Natural killer cell (primary cell): ENCODE results near the gene BRD9. TPM values are rescaled to one million over a fixed set of nuclear protein-coding genes. Genes with fewer than 3 reads are reported as not detected.

Experiments
- ATAC-seq, 3 donors: fragments of 150-1000 bp in 2 of 3; fragments of 200-7000 bp in 1 of 3; cut with Tn5 transposase; 1 replicate in 1 of 3; 2 replicates in 2 of 3; pipeline ENCODE4 v1.10.0; 2021; ENCODE audit warnings: mild to moderate bottlenecking in 2 of 3, moderate library complexity in 2 of 3
- DNase-seq, 2 donors: peaks; one replicate each; pipeline versions ENCODE4 v3.0.0 to v3.0.0-alpha.2; 2013 to 2021; ENCODE audit warnings: mixed read lengths in 1 of 2
- H3K27ac ChIP-seq: one replicate; pipeline ENCODE4 v1.5.1; 2013; ENCODE audit warnings: mild to moderate bottlenecking, low read length
- H3K27me3 ChIP-seq: one replicate; pipeline ENCODE4 v1.6.1; 2013; ENCODE audit warnings: low read length; ENCODE audit not compliant: control insufficient read depth, insufficient read depth
- H3K36me3 ChIP-seq: one replicate; pipeline ENCODE4 v1.6.1; 2013; ENCODE audit warnings: low read length; ENCODE audit not compliant: control insufficient read depth, insufficient read depth
- H3K4me1 ChIP-seq: one replicate; pipeline ENCODE4 v1.6.1; 2013; ENCODE audit warnings: low read length; ENCODE audit not compliant: control insufficient read depth, insufficient read depth
- H3K4me3 ChIP-seq: one replicate; pipeline ENCODE4 v1.5.1; 2013; ENCODE audit warnings: low read length
- H3K9me3 ChIP-seq: one replicate; pipeline ENCODE4 v1.6.1; 2013; ENCODE audit warnings: low read length; ENCODE audit not compliant: control insufficient read depth, insufficient read depth
- H3K27ac Mint-ChIP-seq, 2 donors: one replicate each; pipeline ENCODE4 v1.8.0; 2022; ENCODE audit warnings: mild to moderate bottlenecking in 2 of 2, mixed read lengths in 2 of 2, moderate library complexity in 1 of 2
- H3K27me3 Mint-ChIP-seq, 2 donors: one replicate each; pipeline ENCODE4 v1.8.0; 2022; ENCODE audit warnings: low read depth in 2 of 2, mixed read lengths in 2 of 2
- H3K36me3 Mint-ChIP-seq: one replicate; pipeline ENCODE4 v1.8.0; 2022; ENCODE audit warnings: mixed read lengths
- H3K4me1 Mint-ChIP-seq, 2 donors: one replicate each; pipeline ENCODE4 v1.8.0; 2022; ENCODE audit warnings: mixed read lengths in 2 of 2
- H3K4me3 Mint-ChIP-seq: one replicate; pipeline ENCODE4 v1.8.0; 2022; ENCODE audit warnings: mild to moderate bottlenecking, moderate library complexity, mixed read lengths
- H3K9me3 Mint-ChIP-seq, 2 donors: one replicate each; pipeline ENCODE4 v1.8.0; 2022; ENCODE audit warnings: mixed read lengths in 2 of 2
- CTCF ChIP-seq: fragments of 200-600 bp; IDR thresholded peaks from one replicate; pipeline ENCODE4 v1.8.0; 2022; ENCODE audit warnings: antibody characterized with exemption
- WGBS: methylation state at CpG from one replicate; pipeline ENCODE4 v1.1.7; 2013; ENCODE audit warnings: missing lambda C conversion rate; ENCODE audit not compliant: insufficient coverage; 5-methylcytosine and 5-hydroxymethylcytosine counted together
- intact Hi-C: fragments of 100-400 bp; cut with micrococcal nuclease; formaldehyde crosslinking; loops from one replicate; pipeline ENCODE4 v1.14.2; 2022
- total RNA-seq, 4 donors: library from RNA; stranded (reverse); fragments of 120-200 nt in 1 of 4; gene quantifications; one replicate each; pipeline versions ENCODE4 v1.2.3 to v1.2.4, GENCODE V29; 2013 to 2022

The BRD9 gene
- total RNA-seq, 3 donors from 2014 or later (not counting 1 experiment from before 2014, with no cell fraction given): 59.7 to 80.0 (median 76.0) TPM

GRCh38 chr5:907366-907910 is 14.8 kb upstream of the BRD9 start:
- H3K36me3 ChIP-seq: no peaks in the 10 kb centered on the region

GRCh38 chr5:905139-905642 is 12.6 kb upstream of the BRD9 start:
- Mint-ChIP-seq H3K27me3 (no peaks in the 10 kb centered on the region), H3K9me3 (no peaks in the 10 kb centered on the region), H3K36me3 (no peaks in the 10 kb centered on the region), H3K4me3 (no peak overlapping the region), H3K4me1 (no peaks in the 10 kb centered on the region), H3K27ac (no peak overlapping the region)
- 96% methylated on average over 11 of the region's 12 CpGs for WGBS
- Histone ChIP-seq H3K4me1 (no peaks in the 10 kb centered on the region), H3K9me3 (no peaks in the 10 kb centered on the region), H3K27ac (no peak overlapping the region), H3K27me3 (no peaks in the 10 kb centered on the region), H3K36me3 (no peaks in the 10 kb centered on the region), H3K4me3 (no peak overlapping the region)
- ATAC-seq (no peak), DNase-seq (no peak)
- no peak for TF ChIP-seq CTCF
- intact Hi-C loops: no loop called here

More at GRCh38 chr5:907366-907910, 14.8 kb upstream of the BRD9 start:
- H3K27ac Mint-ChIP-seq: no peak overlapping the region
- Histone ChIP-seq H3K27me3 (no peaks in the 10 kb centered on the region), H3K4me1 (no peaks in the 10 kb centered on the region), H3K27ac (no peak overlapping the region), H3K9me3 (no peaks in the 10 kb centered on the region), H3K4me3 (no peak overlapping the region)
- ATAC-seq: no peak
- 99% methylated on average over 7 of the region's 7 CpGs for WGBS
- TF ChIP-seq CTCF: no peak
- H3K27me3 Mint-ChIP-seq: no peaks in the 10 kb centered on the region
- DNase-seq: no peak
- no peaks in the 10 kb centered on the region for H3K9me3 Mint-ChIP-seq
- intact Hi-C loops: no loop called here
- H3K4me3 Mint-ChIP-seq: no peak overlapping the region
- no peaks in the 10 kb centered on the region for H3K36me3 Mint-ChIP-seq
- no peaks in the 10 kb centered on the region for H3K4me1 Mint-ChIP-seq

DNA sequence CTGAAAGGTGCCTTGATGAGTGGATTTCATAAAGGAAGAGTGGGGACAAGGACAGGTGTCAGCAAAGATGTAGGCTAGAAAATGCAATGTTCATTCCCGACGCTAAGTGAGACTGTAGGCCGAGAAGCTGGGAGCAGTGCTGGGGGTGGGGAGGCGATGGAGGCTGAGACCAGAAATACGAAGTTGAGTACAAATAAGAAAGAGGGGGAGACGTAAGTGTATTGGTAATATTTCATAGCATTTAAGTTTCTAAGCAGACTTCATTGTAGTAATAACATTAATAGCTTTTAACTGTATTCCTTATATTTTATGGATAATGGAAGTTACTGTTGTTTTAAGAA is 11.1 kb upstream of the BRD9 start:
- no peaks in the 10 kb centered on the region for H3K9me3 ChIP-seq
- no peaks in the 10 kb centered on the region for H3K27me3 ChIP-seq
- Mint-ChIP-seq H3K4me3 (no peak overlapping the region), H3K36me3 (no peaks in the 10 kb centered on the region), H3K4me1 (no peaks in the 10 kb centered on the region), H3K27ac (no peak overlapping the region), H3K27me3 (no peaks in the 10 kb centered on the region), H3K9me3 (no peaks in the 10 kb centered on the region)
- WGBS: 98% methylated on average over 5 of the region's 6 CpGs
- DNase-seq: no peak
- no peak overlapping the region for H3K27ac ChIP-seq
- intact Hi-C loops: loop anchor here (2.0 kb wide), 1 partner anchor 231 kb away; no protein-coding TSS in a partner anchor
- no peak for TF ChIP-seq CTCF
- no peaks in the 10 kb centered on the region for H3K36me3 ChIP-seq
- H3K4me1 ChIP-seq: no peaks in the 10 kb centered on the region
- ATAC-seq: no peak
- no peak overlapping the region for H3K4me3 ChIP-seq
